HepG2 (cell line): ENCODE measurements around the gene PTPN14. TPM values are rescaled to one million over a fixed set of nuclear protein-coding genes. Genes with fewer than 3 reads are reported as not detected.

Experiments
- ARID2 ChIP-seq: sonication (generic); formaldehyde crosslinking; IDR thresholded peaks from 2 replicates; pipeline ENCODE4 v1.8.1; 2022; ENCODE audit warnings: mild to moderate bottlenecking, missing genetic modification reagents, borderline replicate concordance
- ARID5B ChIP-seq: IDR thresholded peaks from 2 replicates; pipeline ENCODE4 v1.4.0; 2020; ENCODE audit warnings: mild to moderate bottlenecking, missing genetic modification reagents
- CTCF ChIP-seq: sonication (generic); formaldehyde crosslinking; IDR thresholded peaks from 2 replicates; pipeline ENCODE4 v1.5.0; 2020; ENCODE audit warnings: mild to moderate bottlenecking, missing genetic modification reagents, moderate library complexity
- HDAC1 ChIP-seq: sonication (generic); formaldehyde crosslinking; IDR thresholded peaks from 2 replicates; pipeline ENCODE4 v1.5.1; 2020; ENCODE audit warnings: mild to moderate bottlenecking, missing genetic modification reagents
- HOXD1 ChIP-seq: sonication (generic); formaldehyde crosslinking; IDR thresholded peaks from 2 replicates; pipeline ENCODE4 v1.5.0; 2020; ENCODE audit warnings: missing genetic modification reagents
- NKX3-1 ChIP-seq: sonication (generic); formaldehyde crosslinking; IDR thresholded peaks from 2 replicates; pipeline ENCODE4 v1.5.0; 2020; ENCODE audit warnings: missing genetic modification reagents
- NRL ChIP-seq: sonication (generic); formaldehyde crosslinking; IDR thresholded peaks from 2 replicates; pipeline ENCODE4 v1.5.0; 2020; ENCODE audit warnings: missing genetic modification reagents, mild to moderate bottlenecking, moderate library complexity, borderline replicate concordance
- POGK ChIP-seq: sonication (generic); formaldehyde crosslinking; conservative IDR thresholded peaks from 2 replicates; pipeline ENCODE4 v1.8.0; 2022; ENCODE audit warnings: mild to moderate bottlenecking, moderate library complexity, missing genetic modification reagents
- SRY ChIP-seq: sonication (generic); formaldehyde crosslinking; IDR thresholded peaks from 2 replicates; pipeline ENCODE4 v1.8.0; 2022; ENCODE audit warnings: mild to moderate bottlenecking, missing genetic modification reagents
- YEATS2 ChIP-seq: sonication (generic); formaldehyde crosslinking; IDR thresholded peaks from 2 replicates; pipeline ENCODE4 v1.4.0; 2020; ENCODE audit warnings: missing genetic modification reagents, borderline replicate concordance
- ZHX1 ChIP-seq: sonication (generic); formaldehyde crosslinking; IDR thresholded peaks from 2 replicates; pipeline ENCODE4 v1.8.1; 2022; ENCODE audit warnings: low read depth, mild to moderate bottlenecking, missing genetic modification reagents
- ZMAT3 ChIP-seq: sonication (generic); formaldehyde crosslinking; conservative IDR thresholded peaks from 2 replicates; pipeline ENCODE4 v1.7.0; 2021; ENCODE audit warnings: missing genetic modification reagents
- ZNF383 ChIP-seq: sonication (generic); formaldehyde crosslinking; IDR thresholded peaks from 2 replicates; pipeline ENCODE4 v1.4.0; 2020; ENCODE audit warnings: missing genetic modification reagents, mild to moderate bottlenecking, borderline replicate concordance
- ZNF44 ChIP-seq: sonication (generic); formaldehyde crosslinking; IDR thresholded peaks from 2 replicates; pipeline ENCODE4 v1.5.1; 2020; ENCODE audit warnings: mild to moderate bottlenecking, missing genetic modification reagents
- ZNF501 ChIP-seq: sonication (generic); formaldehyde crosslinking; IDR thresholded peaks from 2 replicates; pipeline ENCODE4 v1.5.1; 2020; ENCODE audit warnings: mild to moderate bottlenecking, moderate library complexity, missing genetic modification reagents
- ZNF547 ChIP-seq: sonication (generic); formaldehyde crosslinking; IDR thresholded peaks from 2 replicates; pipeline ENCODE4 v1.5.1; 2020; ENCODE audit warnings: mild to moderate bottlenecking, missing genetic modification reagents
- ZNF607 ChIP-seq: sonication (generic); formaldehyde crosslinking; IDR thresholded peaks from 2 replicates; pipeline ENCODE4 v1.5.1; 2020; ENCODE audit warnings: missing genetic modification reagents, mild to moderate bottlenecking, borderline replicate concordance
- ZNF703 ChIP-seq: sonication (generic); formaldehyde crosslinking; IDR thresholded peaks from 2 replicates; pipeline ENCODE4 v1.5.1; 2020; ENCODE audit warnings: missing genetic modification reagents, mild to moderate bottlenecking, moderate library complexity, borderline replicate concordance
- polyA plus RNA-seq, 8 experiments: library from polyadenylated mRNA; depleted of rRNA in 3 of 8; stranded (reverse) in 7 of 8; unstranded in 1 of 8; fragments of >200 nt; fragmentation: Illumina TruSeq in 4 of 8; extraction: Trizol in 4 of 8; gene quantifications; 2 replicates each; pipeline versions ENCODE4 v1.2.1 to v1.2.3, GENCODE V29; 2011 to 2016; ENCODE audit warnings: low read depth in 4 of 8, missing spikeins in 1 of 8, mixed read lengths in 1 of 8; ENCODE audit not compliant: insufficient read depth in 1 of 8
- total RNA-seq, 5 experiments: library from RNA; depleted of rRNA; stranded (reverse); fragments of >200 nt; fragmentation: Illumina TruSeq; extraction: Trizol; gene quantifications; 2 replicates each; pipeline ENCODE4 v1.2.3, GENCODE V29; 2016; ENCODE audit warnings: low read depth in 1 of 5

Gene PTPN14
- total and polyA plus RNA-seq, 2 of the 13 experiments (the other 11 are each of a cell fraction or from before 2014, with no cell fraction given): 3.9 to 4.7 TPM

- TF ChIP-seq HDAC1: peak; percentile 36
- TF ChIP-seq POGK (CRISPR knock-in tag): peak; percentile 47; the same call in 1 of the 2 replicates
- TF ChIP-seq ARID5B: peak; percentile 17; the same call in 1 of the 2 replicates
- peak; percentile 37; the same call in 1 of the 2 replicates for TF ChIP-seq ZNF607
- TF ChIP-seq YEATS2: peak; percentile 39; the same call in 1 of the 2 replicates
- 0 out of 2 replicates have a peak, but pooled peaks have one; percentile 35 for TF ChIP-seq ZNF383 (CRISPR knock-in tag)
- TF ChIP-seq ZNF547 (CRISPR knock-in tag): 0 out of 2 replicates have a peak, but pooled peaks have one; percentile 35
- TF ChIP-seq ZNF501 (CRISPR knock-in tag): peak; percentile 88
- TF ChIP-seq CTCF (CRISPR knock-in tag): 0 out of 2 replicates have a peak, but pooled peaks have one; percentile 6
- 0 out of 2 replicates have a peak, but pooled peaks have one; percentile 56 for TF ChIP-seq SRY (CRISPR knock-in tag)
- no peak; the same call in 1 of the 2 replicates for TF ChIP-seq ZMAT3
- TF ChIP-seq NRL: peak; percentile 77; the same call in 1 of the 2 replicates
- no peak for TF ChIP-seq ZHX1 (CRISPR knock-in tag)
- TF ChIP-seq ZNF44 (CRISPR knock-in tag): peak; percentile 29; the same call in 1 of the 2 replicates
- TF ChIP-seq HOXD1: no peak
- 0 out of 2 replicates have a peak, but pooled peaks have one; percentile 74 for TF ChIP-seq ARID2 (CRISPR knock-in tag)
- TF ChIP-seq NKX3-1: 0 out of 2 replicates have a peak, but pooled peaks have one; percentile 25
- peak; percentile 33; the same call in 1 of the 2 replicates for TF ChIP-seq ZNF703 (CRISPR knock-in tag)
Observed at GRCh38 chr1:214550857-214551435, 456 bp downstream of the PTPN14 start (continued).
